CD14-positive monocyte (primary cell): Measurements from ENCODE around the gene CCDC12. TPM values are rescaled to one million over a fixed set of nuclear protein-coding genes. Genes with fewer than 3 reads are reported as not detected.

Source experiments
- DNase-seq, 3 donors: peaks; one replicate each; pipeline ENCODE4 v3.0.0-alpha.2; 2011 to 2022
- H2AFZ ChIP-seq: 2 replicates; pipeline ENCODE4 v1.6.0; 2012; ENCODE audit warnings: mild to moderate bottlenecking, low read depth, low read length, inconsistent platforms; ENCODE audit not compliant: insufficient read depth, poor library complexity, severe bottlenecking
- H3K27ac ChIP-seq, 2 donors: 1 replicate in 1 of 2; 2 replicates in 1 of 2; pipeline ENCODE4 v1.5.1; 2012 to 2013; ENCODE audit warnings: low read length in 2 of 2, control low read depth in 1 of 2, inconsistent platforms in 1 of 2, low read depth in 1 of 2, mild to moderate bottlenecking in 1 of 2
- H3K27me3 ChIP-seq, 2 donors: one replicate each; pipeline versions ENCODE4 v1.6.0 to v1.6.1; 2011 to 2013; ENCODE audit warnings: low read length in 2 of 2; ENCODE audit not compliant: control insufficient read depth in 2 of 2, insufficient read depth in 2 of 2
- H3K36me3 ChIP-seq, 2 donors: replicated peaks in 1 of 2; 1 replicate in 1 of 2; 2 replicates in 1 of 2; pipeline versions ENCODE4 v1.5.1 to v1.6.1; 2012 to 2013; ENCODE audit warnings: low read length in 2 of 2, control low read depth in 1 of 2, inconsistent platforms in 1 of 2, mild to moderate bottlenecking in 1 of 2; ENCODE audit not compliant: insufficient read depth in 2 of 2, control insufficient read depth in 1 of 2
- H3K4me1 ChIP-seq, 2 donors: 1 replicate in 1 of 2; 2 replicates in 1 of 2; pipeline versions ENCODE4 v1.5.1 to v1.6.1; 2012 to 2013; ENCODE audit warnings: low read length in 2 of 2, control low read depth in 1 of 2, inconsistent platforms in 1 of 2, mild to moderate bottlenecking in 1 of 2, moderate library complexity in 1 of 2; ENCODE audit not compliant: insufficient read depth in 2 of 2, control insufficient read depth in 1 of 2
- H3K4me2 ChIP-seq: replicated peaks from 2 replicates; pipeline ENCODE3; 2012; ENCODE audit warnings: low read length, moderate library complexity, mild to moderate bottlenecking; ENCODE audit not compliant: poor library complexity, severe bottlenecking; ENCODE audit errors: extremely low read depth
- H3K4me3 ChIP-seq, 3 experiments: fragments of 200-600 bp in 1 of 3; sonication (generic) in 1 of 3; replicated peaks in 1 of 3; 1 replicate in 2 of 3; 2 replicates in 1 of 3; pipeline ENCODE4 v1.5.1; 2011 to 2013; ENCODE audit warnings: low read length in 3 of 3, mild to moderate bottlenecking in 3 of 3, control low read depth in 2 of 3, low read depth in 2 of 3, inconsistent platforms in 1 of 3, moderate library complexity in 1 of 3
- H3K79me2 ChIP-seq: 2 replicates; pipeline ENCODE4 v1.6.0; 2012; ENCODE audit warnings: mild to moderate bottlenecking, control low read depth, inconsistent platforms, low read length, moderate library complexity; ENCODE audit not compliant: insufficient read depth
- H3K9ac ChIP-seq: 2 replicates; pipeline ENCODE4 v1.6.0; 2017; ENCODE audit warnings: low read length, mild to moderate bottlenecking; ENCODE audit not compliant: insufficient read depth, poor library complexity, severe bottlenecking
- H3K9me3 ChIP-seq, 2 donors: replicated peaks in 1 of 2; 1 replicate in 1 of 2; 2 replicates in 1 of 2; pipeline versions ENCODE4 v1.5.1 to v1.6.1; 2012 to 2013; ENCODE audit warnings: low read length in 2 of 2, control low read depth in 1 of 2; ENCODE audit not compliant: control insufficient read depth in 1 of 2, insufficient read depth in 1 of 2
- H4K20me1 ChIP-seq: 2 replicates; pipeline ENCODE4 v1.6.0; 2012; ENCODE audit warnings: mild to moderate bottlenecking, low read length, control low read depth, moderate library complexity; ENCODE audit not compliant: insufficient read depth
- H3K27ac Mint-ChIP-seq, 7 donors: one replicate each; pipeline ENCODE4 v1.8.0; 2020; ENCODE audit warnings: mild to moderate bottlenecking in 7 of 7, mixed read lengths in 7 of 7, moderate library complexity in 6 of 7, inconsistent platforms in 2 of 7
- H3K27me3 Mint-ChIP-seq, 3 donors: one replicate each; pipeline ENCODE4 v1.8.0; 2021 to 2022; ENCODE audit warnings: low read depth in 3 of 3, mild to moderate bottlenecking in 3 of 3, mixed read lengths in 3 of 3, moderate library complexity in 3 of 3, inconsistent platforms in 1 of 3
- H3K36me3 Mint-ChIP-seq, 2 donors: one replicate each; pipeline ENCODE4 v1.8.0; 2020; ENCODE audit warnings: mixed read lengths in 2 of 2, inconsistent platforms in 1 of 2, mild to moderate bottlenecking in 1 of 2
- H3K4me1 Mint-ChIP-seq: one replicate; pipeline ENCODE4 v1.8.0; 2020; ENCODE audit warnings: mild to moderate bottlenecking, mixed read lengths
- H3K4me3 Mint-ChIP-seq, 2 donors: one replicate each; pipeline ENCODE4 v1.8.0; 2020; ENCODE audit warnings: mild to moderate bottlenecking in 2 of 2, mixed read lengths in 2 of 2, moderate library complexity in 1 of 2
- H3K9me3 Mint-ChIP-seq, 7 donors: one replicate each; pipeline ENCODE4 v1.8.0; 2020 to 2022; ENCODE audit warnings: mixed read lengths in 7 of 7, mild to moderate bottlenecking in 6 of 7, moderate library complexity in 6 of 7, inconsistent platforms in 2 of 7
- WGBS: methylation state at CpG from one replicate; pipeline ENCODE4 v1.1.5; 2013; ENCODE audit warnings: missing lambda C conversion rate; ENCODE audit not compliant: insufficient coverage; 5-methylcytosine and 5-hydroxymethylcytosine counted together
- intact Hi-C, 2 donors: fragments of 100-400 bp; cut with micrococcal nuclease; formaldehyde crosslinking; loops; one replicate each; pipeline versions ENCODE4 v1.15.0 to v1.15.1; 2023
- polyA plus RNA-seq, 3 donors: library from polyadenylated mRNA; depleted of rRNA in 1 of 3; unstranded in 2 of 3; stranded (reverse) in 1 of 3; fragments of 300-500 nt in 2 of 3; fragments of >200 nt in 1 of 3; fragmentation: Illumina TruSeq in 2 of 3; gene quantifications; 1 replicate in 2 of 3; 2 replicates in 1 of 3; pipeline ENCODE4 v1.2.3, GENCODE V29; 2012 to 2021
- TF ChIP-seq, protein P1 (sequence below): fragments of 200-600 bp; IDR thresholded peaks from one replicate; pipeline ENCODE4 v1.8.0; 2022; ENCODE audit warnings: antibody characterized with exemption, mild to moderate bottlenecking

CCDC12 gene
- polyA plus RNA-seq, 3 donors, result 50.1 to 70.7 (median 55.8) TPM

DNA sequence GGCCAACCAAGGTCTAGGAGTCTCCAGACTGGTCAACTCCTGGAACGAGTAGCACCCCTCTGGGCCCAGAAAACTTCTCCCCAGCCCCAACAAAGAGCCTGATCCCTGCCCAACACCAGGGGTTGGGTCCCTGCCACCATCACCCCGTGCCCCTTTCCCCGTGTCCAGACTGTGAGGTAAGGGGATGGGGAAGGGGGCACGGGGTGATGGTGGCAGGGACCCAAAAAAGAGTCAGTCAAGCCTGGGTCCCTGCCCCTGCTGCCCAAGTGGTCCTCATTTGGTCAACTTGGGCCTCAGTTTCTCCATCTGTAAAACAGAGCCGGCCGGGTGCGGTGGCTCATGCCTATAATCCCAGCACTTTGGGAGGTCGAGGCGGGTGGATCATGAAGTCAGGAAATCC, 1.8 kb upstream of the CCDC12 start:
- H3K79me2 ChIP-seq, result peaks cover 91% of the 10 kb centered on the region
- no peaks in the 10 kb centered on the region for H3K36me3 ChIP-seq
- Mint-ChIP-seq H3K36me3 (peaks cover 3 to 8% of the 10 kb centered on the region in 2 donors), H3K27ac (peak overlapping the region in 5 of 7 donors; percentile 80 to 99 (median 88)), H3K27me3 (peaks cover 0 to 1% (median 0%) of the 10 kb centered on the region in 3 donors), H3K4me1 (peaks cover 74% of the 10 kb centered on the region), H3K4me3 (no peak overlapping the region), H3K9me3 (no peaks in the 10 kb centered on the region)
- no peak overlapping the region for H3K27ac ChIP-seq
- intact Hi-C loops, result loop anchor here (5.0 to 10.0 kb wide), 3 partner anchors 46 to 284 kb away; partner anchors contain the start of gene ALS2CL (in 1 of the 2)
- no peak overlapping the region for H3K9ac ChIP-seq
- WGBS, result 93% methylated on average over 5 of the region's 9 CpGs
- no peak for DNase-seq
- H2AFZ ChIP-seq, result no peak overlapping the region
- TF ChIP-seq, protein P1, sequence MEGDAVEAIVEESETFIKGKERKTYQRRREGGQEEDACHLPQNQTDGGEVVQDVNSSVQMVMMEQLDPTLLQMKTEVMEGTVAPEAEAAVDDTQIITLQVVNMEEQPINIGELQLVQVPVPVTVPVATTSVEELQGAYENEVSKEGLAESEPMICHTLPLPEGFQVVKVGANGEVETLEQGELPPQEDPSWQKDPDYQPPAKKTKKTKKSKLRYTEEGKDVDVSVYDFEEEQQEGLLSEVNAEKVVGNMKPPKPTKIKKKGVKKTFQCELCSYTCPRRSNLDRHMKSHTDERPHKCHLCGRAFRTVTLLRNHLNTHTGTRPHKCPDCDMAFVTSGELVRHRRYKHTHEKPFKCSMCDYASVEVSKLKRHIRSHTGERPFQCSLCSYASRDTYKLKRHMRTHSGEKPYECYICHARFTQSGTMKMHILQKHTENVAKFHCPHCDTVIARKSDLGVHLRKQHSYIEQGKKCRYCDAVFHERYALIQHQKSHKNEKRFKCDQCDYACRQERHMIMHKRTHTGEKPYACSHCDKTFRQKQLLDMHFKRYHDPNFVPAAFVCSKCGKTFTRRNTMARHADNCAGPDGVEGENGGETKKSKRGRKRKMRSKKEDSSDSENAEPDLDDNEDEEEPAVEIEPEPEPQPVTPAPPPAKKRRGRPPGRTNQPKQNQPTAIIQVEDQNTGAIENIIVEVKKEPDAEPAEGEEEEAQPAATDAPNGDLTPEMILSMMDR, result no peak
- H3K9me3 ChIP-seq, result no peaks in the 10 kb centered on the region
- H3K4me1 ChIP-seq, result peaks cover 85 to 87% of the 10 kb centered on the region in 2 donors
- peak overlapping the region; percentile 96 for H3K4me2 ChIP-seq
- H3K27me3 ChIP-seq, result no peaks in the 10 kb centered on the region
- H4K20me1 ChIP-seq, result peaks cover 39% of the 10 kb centered on the region
- H3K4me3 ChIP-seq, result peak overlapping the region in 1 of 3 experiments; percentile 96

- DNase-seq, result no peak
- H3K4me2 ChIP-seq, result peak overlapping the region; percentile 96
- TF ChIP-seq, protein P1, result no peak
- no peaks in the 10 kb centered on the region for H3K9me3 Mint-ChIP-seq
- peaks cover 85 to 87% of the 10 kb centered on the region in 2 donors for H3K4me1 ChIP-seq
- no peak overlapping the region for H3K9ac ChIP-seq
- no peaks in the 10 kb centered on the region for H3K9me3 ChIP-seq
- peak overlapping the region in 1 of 3 experiments; percentile 98 for H3K4me3 ChIP-seq
- peaks cover 91% of the 10 kb centered on the region for H3K79me2 ChIP-seq
- intact Hi-C loops, result loop anchor here (5.0 to 10.0 kb wide), 3 partner anchors 46 to 283 kb away; partner anchors contain the start of gene ALS2CL (in 1 of the 2)
- peak overlapping the region in 1 of 2 donors; percentile 11 for H3K27ac ChIP-seq
- H3K36me3 Mint-ChIP-seq, result peaks cover 3 to 6% of the 10 kb centered on the region in 2 donors
- no peak overlapping the region for H3K4me3 Mint-ChIP-seq
- peak overlapping the region in 6 of 7 donors; percentile 25 to 99 (median 82) for H3K27ac Mint-ChIP-seq
- no peaks in the 10 kb centered on the region for H3K27me3 ChIP-seq
- peaks cover 41% of the 10 kb centered on the region for H4K20me1 ChIP-seq
- no peaks in the 10 kb centered on the region for H3K27me3 Mint-ChIP-seq
- no peak overlapping the region for H2AFZ ChIP-seq
- peaks cover 71% of the 10 kb centered on the region for H3K4me1 Mint-ChIP-seq
- WGBS, result 100% methylated on average over 3 of the region's 5 CpGs
- H3K36me3 ChIP-seq, result no peaks in the 10 kb centered on the region
Measured at GRCh38 chr3:46977811-46978195, 1.3 kb upstream of the CCDC12 start.
